ENCODE results near the gene ABCC8.

Gene ABCC8

GRCh38 chr11:17504330-17505107 lies 27.9 kb upstream of the ABCC8 start:
- peak; percentile 77 to 94 for DNase-seq

- no peak for DNase-seq
Measured at GRCh38 chr11:17502630-17503029, 26.0 kb upstream of the ABCC8 start.

- no peak for DNase-seq
Measured at GRCh38 chr11:17500673-17501072, 24.0 kb upstream of the ABCC8 start.

- peak; percentile 30 to 62 for DNase-seq
Measured at GRCh38 chr11:17498475-17498874, 21.8 kb upstream of the ABCC8 start.

GRCh38 chr11:17498058-17498457 lies 21.4 kb upstream of the ABCC8 start:
- peak; percentile 57 to 86 for DNase-seq

- no peak for DNase-seq
Measured at GRCh38 chr11:17496406-17496805, 19.8 kb upstream of the ABCC8 start.

- no peak for DNase-seq
Measured at GRCh38 chr11:17494019-17494418, 17.4 kb upstream of the ABCC8 start.

GRCh38 chr11:17490938-17491337 lies 14.3 kb upstream of the ABCC8 start:
- no peak for DNase-seq

- no peak for DNase-seq
Measured at GRCh38 chr11:17490232-17490631, 13.6 kb upstream of the ABCC8 start.

GRCh38 chr11:17489751-17490150 lies 13.1 kb upstream of the ABCC8 start:
- DNase-seq, result no peak

GRCh38 chr11:17488563-17488962 lies 11.9 kb upstream of the ABCC8 start:
- no peak for DNase-seq

GRCh38 chr11:17486646-17487045 lies 10.0 kb upstream of the ABCC8 start:
- no peak for DNase-seq

GRCh38 chr11:17483505-17483904 lies 6.9 kb upstream of the ABCC8 start:
- no peak for DNase-seq

GRCh38 chr11:17481905-17482304 lies 5.3 kb upstream of the ABCC8 start:
- DNase-seq, result no peak

GRCh38 chr11:17479284-17480214 lies 2.9 kb upstream of the ABCC8 start:
- peak; percentile 57 to 88 for DNase-seq

- no peak for DNase-seq
Measured at GRCh38 chr11:17478070-17478469, 1.4 kb upstream of the ABCC8 start.

- DNase-seq, result no peak
Measured at GRCh38 chr11:17477361-17477760, 716 bp upstream of the ABCC8 start.

GRCh38 chr11:17477084-17477333 lies 364 bp upstream of the ABCC8 start:
- no peak for DNase-seq

GRCh38 chr11:17475666-17476316 lies 854 bp downstream of the ABCC8 start:
- DNase-seq, result peak in 1 of 2 experiments; percentile 53

GRCh38 chr11:17473071-17473744 lies 3.4 kb downstream of the ABCC8 start:
- DNase-seq, result peak; percentile 7 to 67

- DNase-seq, result no peak
Measured at GRCh38 chr11:17472467-17472866, 4.2 kb downstream of the ABCC8 start.

GRCh38 chr11:17471501-17471900 lies 5.1 kb downstream of the ABCC8 start:
- DNase-seq, result no peak

GRCh38 chr11:17469998-17470397 lies 6.6 kb downstream of the ABCC8 start:
- DNase-seq, result no peak

All from NCI-H526 (cell line).